GM12891 (cell line): ENCODE results near the gene DNAJC12.

Source experiments
- POLR2A ChIP-seq: IDR thresholded peaks from 2 replicates; pipeline ENCODE4 v1.6.1; 2011; ENCODE audit warnings: low read depth, low read length, control low read depth
- POLR2AphosphoS5 ChIP-seq: IDR thresholded peaks from 2 replicates; pipeline ENCODE4 v1.6.1; 2011; ENCODE audit warnings: low read depth, low read length, control low read depth

- TF ChIP-seq POLR2A (no peak), POLR2AphosphoS5 (no peak)
These were observed 47.2 kb downstream of the DNAJC12 start for GRCh38 chr10:67790534-67791408.
